ENCODE results near the gene TOMM40.
A peak's percentile ranks its signal among the peaks of the same experiment; 100 is the strongest.

The TOMM40 gene

DNA sequence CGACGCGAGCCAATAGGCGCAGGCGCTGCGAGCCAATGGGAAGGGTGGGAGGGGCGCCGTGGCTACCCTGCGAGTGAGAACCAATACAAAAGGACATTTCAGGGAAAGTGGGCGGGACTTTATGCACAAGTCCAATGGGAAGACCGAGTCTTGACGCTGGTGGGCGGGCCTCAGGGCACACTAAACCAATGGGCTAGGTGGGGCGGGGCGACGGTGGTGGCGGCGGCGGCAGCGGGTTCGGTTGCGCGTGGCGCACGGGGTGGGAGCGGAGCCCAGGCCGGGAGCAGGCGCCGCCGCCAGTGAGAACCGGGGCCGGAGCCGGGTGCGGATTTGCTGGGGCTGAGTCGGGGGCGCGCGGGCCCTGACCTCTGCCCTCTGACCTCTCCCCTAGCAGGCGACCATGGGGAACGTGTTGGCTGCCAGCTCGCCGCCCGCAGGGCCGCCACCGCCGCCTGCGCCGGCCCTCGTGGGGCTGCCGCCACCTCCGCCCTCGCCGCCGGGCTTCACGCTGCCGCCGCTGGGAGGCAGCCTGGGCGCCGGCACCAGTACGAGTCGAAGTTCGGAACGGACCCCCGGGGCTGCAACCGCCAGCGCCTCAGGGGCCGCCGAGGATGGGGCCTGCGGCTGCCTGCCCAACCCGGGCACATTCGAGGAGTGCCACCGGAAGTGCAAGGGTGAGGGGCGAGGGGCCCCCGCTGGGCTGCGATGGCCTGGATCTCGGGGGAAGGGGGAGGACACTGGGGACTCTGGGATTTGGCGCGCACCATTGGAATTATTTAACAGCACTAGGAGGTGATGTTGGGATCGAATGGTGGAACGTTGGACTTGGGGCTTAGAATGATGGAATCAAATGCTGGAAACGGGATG lies at the start of gene TOMM40:
Gene TOMM40 (plus strand): TSS at position 239 of the 867 bp plus-strand sequence. CDS start 162 bp downstream, at position 401.
- TF ChIP-seq GATA1 (IDR thresholded peaks at IDR 0.05; ENCODE audit: low read depth, low read length): no peak
- no peak for TF ChIP-seq POLR2A (IDR thresholded peaks at IDR 0.05; ENCODE audit: low read length)
- peak in 1 of 2 experiments; percentile 100 for DNase-seq

DNA sequence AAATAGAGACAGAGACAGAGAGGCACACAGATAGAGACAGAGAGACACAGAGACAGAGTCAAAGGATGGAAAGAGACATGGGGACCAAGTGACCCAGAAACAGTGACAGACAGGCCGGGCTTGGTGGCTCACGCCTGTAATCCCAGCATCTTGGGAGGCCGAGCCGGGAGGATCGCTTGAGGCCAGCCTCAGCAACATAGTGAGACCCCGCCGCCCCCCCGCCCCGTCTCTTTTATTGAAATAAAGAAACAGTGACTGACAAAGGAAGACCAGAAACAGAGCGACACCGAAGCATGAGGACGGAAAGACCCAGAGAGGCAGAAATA lies 45.8 kb upstream of the TOMM40 start:
- no peak for DNase-seq
- TF ChIP-seq POLR2A (IDR thresholded peaks at IDR 0.05; ENCODE audit: low read length) (no peak), GATA1 (IDR thresholded peaks at IDR 0.05; ENCODE audit: low read depth, low read length) (no peak)

DNA sequence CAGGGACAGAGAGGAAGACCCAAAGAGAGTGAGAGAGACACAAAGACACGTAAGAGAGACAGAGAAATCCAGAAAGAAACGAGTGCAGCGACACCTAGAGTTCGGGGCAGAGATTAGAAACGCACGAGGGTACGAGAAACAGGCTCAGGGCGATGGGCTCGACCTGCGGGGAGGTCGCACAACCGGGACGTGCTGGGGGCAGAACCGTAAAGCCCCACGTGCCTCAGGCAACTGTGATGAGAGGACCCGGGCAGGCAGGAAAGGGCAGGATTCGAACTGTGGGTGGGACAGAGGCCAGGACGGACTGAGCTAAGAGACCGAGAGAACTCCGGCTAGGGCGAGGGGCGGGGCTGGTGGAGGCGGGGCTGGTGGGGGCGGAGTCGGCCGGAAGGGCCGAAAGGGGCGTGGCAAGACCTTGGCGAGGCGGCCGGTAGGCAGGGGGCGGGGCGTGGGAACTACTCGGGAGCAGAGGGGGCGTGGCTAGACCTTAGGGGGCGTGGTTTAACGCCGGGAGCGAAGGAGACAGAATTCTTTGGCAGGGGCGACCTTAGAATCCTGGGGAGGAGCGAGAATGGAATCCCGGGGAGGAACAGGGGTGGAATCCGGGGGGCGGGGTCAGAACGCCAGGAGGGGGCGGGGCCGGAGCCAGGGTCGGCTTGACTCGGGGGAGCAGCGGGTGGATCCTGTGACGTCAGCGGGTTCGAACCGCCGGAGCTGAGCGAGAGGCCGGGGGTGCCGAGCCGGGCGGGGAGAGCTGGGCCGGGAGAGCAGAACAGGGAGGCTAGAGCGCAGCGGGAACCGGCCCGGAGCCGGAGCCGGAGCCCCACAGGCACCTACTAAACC lies 45.2 kb upstream of the TOMM40 start, which contains the start of gene NECTIN2:
Gene NECTIN2 (plus strand): TSS at position 686 of the 843 bp plus-strand sequence. CDS start 229 bp downstream, outside the sequence.
- DNase-seq: peak; percentile 93 to 98
- TF ChIP-seq GATA1 (IDR thresholded peaks at IDR 0.05; ENCODE audit: low read depth, low read length): no peak
- TF ChIP-seq POLR2A (IDR thresholded peaks at IDR 0.05; ENCODE audit: low read length): no peak

DNA sequence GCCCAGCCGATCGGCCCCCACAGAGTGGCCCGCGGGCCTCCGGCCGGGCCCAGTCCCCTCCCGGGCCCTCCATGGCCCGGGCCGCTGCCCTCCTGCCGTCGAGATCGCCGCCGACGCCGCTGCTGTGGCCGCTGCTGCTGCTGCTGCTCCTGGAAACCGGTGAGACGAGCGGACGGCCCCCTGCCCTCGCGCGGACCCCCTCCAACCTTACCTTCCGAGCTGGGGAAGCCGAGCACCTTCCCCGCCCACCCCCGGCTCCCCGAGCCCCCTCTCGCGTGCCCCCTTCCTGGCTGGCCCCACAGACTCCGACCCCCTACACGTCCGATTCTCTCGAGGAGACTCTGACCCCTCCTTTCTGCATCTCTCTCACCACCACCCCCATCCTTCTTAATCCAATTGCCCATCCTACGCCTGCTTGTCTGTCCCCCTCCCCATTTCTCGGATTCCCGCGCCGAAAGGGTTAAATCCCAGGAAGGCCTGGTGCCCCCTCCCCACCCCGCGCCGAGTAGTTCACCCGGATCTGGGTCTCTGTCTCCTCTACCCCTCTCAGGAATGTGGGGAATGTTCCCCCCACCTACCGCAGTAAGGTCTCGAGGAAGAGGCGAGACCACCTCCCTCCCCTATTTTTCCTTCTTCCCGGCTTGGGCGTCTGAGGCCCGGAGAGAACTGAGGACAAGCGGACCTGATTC lies 44.5 kb upstream of the TOMM40 start:
- TF ChIP-seq GATA1 (IDR thresholded peaks at IDR 0.05; ENCODE audit: low read depth, low read length) (no peak), POLR2A (IDR thresholded peaks at IDR 0.05; ENCODE audit: low read length) (no peak)
- no peak for DNase-seq

DNA sequence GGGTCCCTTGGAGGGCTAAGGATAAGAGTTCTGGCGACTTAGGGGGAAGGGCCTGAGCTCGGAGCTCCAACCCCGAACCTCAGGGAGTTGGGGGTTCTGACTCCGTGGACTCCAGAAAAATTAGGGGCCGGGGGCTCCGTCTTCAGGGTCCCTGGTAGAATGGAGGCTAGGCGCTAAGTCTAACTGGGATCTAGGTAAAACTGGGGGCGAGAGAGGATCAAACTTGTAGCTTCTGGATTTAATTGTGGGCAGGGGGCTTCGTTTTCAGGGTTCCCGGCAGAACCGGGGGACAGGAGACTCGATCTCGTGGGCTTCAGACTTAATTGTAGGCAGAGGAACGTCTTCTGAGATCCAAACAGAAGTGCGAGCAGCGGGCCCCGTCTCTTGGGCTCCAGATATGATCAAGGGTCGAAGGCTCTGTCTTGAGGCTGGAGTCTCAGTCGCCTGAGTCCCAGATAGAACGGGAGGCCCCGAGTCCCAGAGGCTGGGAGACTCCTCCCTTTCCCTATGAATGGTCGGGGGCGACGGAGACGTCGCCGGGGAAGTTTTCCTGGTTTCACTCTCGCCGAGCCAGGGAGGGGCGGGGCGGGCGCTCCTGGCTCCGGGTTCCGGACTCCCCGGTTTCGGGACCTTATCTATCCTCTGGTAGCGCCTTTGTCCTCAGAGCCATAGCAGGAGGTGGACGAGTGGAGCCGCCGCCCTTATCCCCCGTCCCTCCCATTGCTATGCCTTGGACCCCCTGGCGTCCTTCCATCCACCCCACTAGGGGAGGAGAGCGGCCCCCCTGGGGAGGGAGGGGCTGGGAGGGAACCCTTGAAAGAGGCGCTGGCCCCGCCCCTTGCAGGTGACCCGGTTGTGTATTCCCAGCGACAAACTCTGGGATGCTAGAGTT lies 43.7 kb upstream of the TOMM40 start:
- TF ChIP-seq GATA1 (IDR thresholded peaks at IDR 0.05; ENCODE audit: low read depth, low read length) (no peak), POLR2A (IDR thresholded peaks at IDR 0.05; ENCODE audit: low read length) (no peak)
- DNase-seq: peak; percentile 47 to 54

DNA sequence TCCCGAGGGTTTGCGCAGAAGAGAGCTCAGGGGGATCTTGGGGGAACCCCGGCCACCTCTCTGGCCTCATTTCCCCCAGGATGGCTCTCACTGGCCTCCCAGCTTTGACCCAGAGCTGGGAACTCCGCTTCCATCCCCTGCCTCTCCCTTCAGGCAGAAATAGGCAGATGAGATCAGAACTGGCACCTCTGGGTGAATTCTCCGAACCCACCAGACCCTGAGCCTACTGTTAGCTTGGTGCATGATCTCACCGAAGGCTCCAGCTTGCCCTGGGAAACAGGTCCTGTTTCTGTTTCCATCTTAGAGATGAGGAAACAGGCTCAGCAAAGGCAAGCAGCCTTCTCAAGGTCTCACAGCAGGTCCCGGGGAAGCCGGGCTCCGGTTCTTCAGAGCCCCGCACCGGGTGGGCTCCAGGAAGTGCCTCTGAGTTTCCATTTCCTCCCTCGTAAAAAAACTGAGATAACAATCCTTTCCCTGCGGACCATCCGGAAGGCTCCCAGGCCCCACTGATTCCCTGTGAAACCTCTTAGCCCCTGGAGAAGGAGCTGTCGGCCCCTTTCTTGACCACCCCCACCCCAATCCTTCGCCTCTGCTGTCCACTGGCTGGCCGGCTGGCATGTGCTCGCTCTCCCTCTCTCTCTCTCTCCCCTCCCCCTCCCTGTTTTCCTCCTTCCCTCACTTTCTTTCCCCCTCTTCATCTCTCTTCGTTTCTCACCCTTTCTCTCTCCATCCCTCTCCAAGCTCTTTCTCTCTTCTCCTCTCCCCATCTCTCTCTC lies 42.8 kb upstream of the TOMM40 start:
- peak in 1 of 2 experiments; percentile 24 for DNase-seq
- TF ChIP-seq GATA1 (IDR thresholded peaks at IDR 0.05; ENCODE audit: low read depth, low read length) (no peak), POLR2A (IDR thresholded peaks at IDR 0.05; ENCODE audit: low read length) (no peak)

DNA sequence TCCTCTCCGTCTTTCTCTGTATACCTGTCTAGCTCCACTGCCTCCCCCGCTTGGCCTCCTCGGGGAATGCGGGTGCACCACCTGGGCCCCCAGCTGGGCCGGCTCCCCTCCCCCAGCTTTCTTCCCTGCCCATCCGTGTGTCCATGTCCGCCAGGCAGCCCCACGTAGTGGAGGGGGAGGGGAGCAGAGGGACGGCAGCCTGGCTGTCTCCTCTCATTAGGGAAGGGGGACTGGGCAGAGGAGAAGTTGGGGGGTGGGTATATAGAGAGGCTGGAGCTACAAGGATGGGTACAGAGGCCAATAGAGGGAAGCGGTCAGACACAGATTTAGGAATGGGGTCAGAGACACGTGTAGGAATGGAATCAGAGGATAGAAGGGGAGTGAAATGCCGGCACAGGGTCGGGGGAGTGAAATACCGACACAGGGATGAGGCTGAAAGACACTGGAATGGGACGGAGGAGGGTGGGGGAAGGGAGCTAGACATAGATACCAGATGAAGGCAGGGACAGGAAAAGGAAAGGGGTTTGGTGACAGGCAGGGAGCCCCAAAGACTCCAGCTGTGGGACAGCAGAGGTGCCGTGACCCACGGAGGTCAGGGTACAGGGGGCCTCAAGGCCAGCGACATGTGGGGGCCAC lies 42.1 kb upstream of the TOMM40 start:
- no peak for TF ChIP-seq GATA1 (IDR thresholded peaks at IDR 0.05; ENCODE audit: low read depth, low read length)
- no peak for TF ChIP-seq POLR2A (IDR thresholded peaks at IDR 0.05; ENCODE audit: low read length)
- no peak for DNase-seq

- TF ChIP-seq GATA1 (IDR thresholded peaks at IDR 0.05; ENCODE audit: low read depth, low read length) (no peak), POLR2A (IDR thresholded peaks at IDR 0.05; ENCODE audit: low read length) (no peak)
- no peak for DNase-seq
Observed at GRCh38 chr19:44850641-44851109, 40.4 kb upstream of the TOMM40 start.

GRCh38 chr19:44851427-44851826 lies 39.6 kb upstream of the TOMM40 start:
- TF ChIP-seq POLR2A (IDR thresholded peaks at IDR 0.05; ENCODE audit: low read length): no peak
- TF ChIP-seq GATA1 (IDR thresholded peaks at IDR 0.05; ENCODE audit: low read depth, low read length): no peak
- DNase-seq: no peak

GRCh38 chr19:44855606-44856005 lies 35.4 kb upstream of the TOMM40 start:
- DNase-seq: no peak
- no peak for TF ChIP-seq GATA1 (IDR thresholded peaks at IDR 0.05; ENCODE audit: low read depth, low read length)
- no peak for TF ChIP-seq POLR2A (IDR thresholded peaks at IDR 0.05; ENCODE audit: low read length)

DNA sequence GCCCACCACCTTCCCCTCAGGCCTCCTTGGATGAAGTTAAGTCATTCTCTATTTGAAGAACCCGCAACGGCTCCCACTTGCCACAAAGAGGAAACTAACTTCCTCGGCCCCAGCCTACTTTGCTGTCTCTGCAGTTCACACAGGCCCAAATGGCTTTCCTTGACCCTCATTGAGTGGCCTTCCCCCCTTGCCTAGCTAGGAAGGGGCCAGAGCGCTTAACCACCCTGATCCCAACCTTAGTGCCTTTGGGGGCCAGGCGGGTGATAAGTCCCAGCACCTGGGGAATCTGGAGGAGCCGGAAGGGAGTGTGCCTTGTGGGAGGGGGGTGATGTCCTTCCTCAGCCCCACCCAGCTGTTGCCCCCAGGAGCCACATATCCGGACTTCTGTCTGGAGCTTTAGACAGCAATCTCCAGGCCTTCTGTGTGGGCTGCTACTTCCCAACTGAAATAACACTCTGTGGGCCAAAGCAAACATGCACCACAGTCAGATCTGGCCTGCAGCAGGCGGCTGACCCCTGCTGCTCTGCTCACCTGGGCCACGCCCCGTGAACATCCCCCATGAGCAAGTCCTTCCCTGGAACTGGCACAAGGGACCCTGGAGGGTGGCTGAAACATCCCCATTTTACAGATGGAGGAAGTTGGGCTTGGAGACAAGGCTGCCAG lies 34.5 kb upstream of the TOMM40 start:
- no peak for TF ChIP-seq GATA1 (IDR thresholded peaks at IDR 0.05; ENCODE audit: low read depth, low read length)
- TF ChIP-seq POLR2A (IDR thresholded peaks at IDR 0.05; ENCODE audit: low read length): no peak
- DNase-seq: no peak

Data from erythroblast (primary cell).